GM18951 (cell line): Measurements from ENCODE around the gene ASTN1.

Source experiments
- POLR2A ChIP-seq: IDR thresholded peaks from 4 replicates; pipeline ENCODE4 v1.6.1; 2011; ENCODE audit warnings: mild to moderate bottlenecking; ENCODE audit not compliant: insufficient read length, insufficient read depth; ENCODE audit errors: extremely low read depth
- in situ Hi-C: fragments of 300-500 bp; cut with MboI; formaldehyde crosslinking; loops from one replicate; pipeline ENCODE4 v1.12.0; 2022; ENCODE audit warnings: low sequenced_read_pairs, mixed read lengths, inconsistent platforms; ENCODE audit not compliant: unreplicated experiment

ASTN1 gene

GRCh38 chr1:176880955-176881595, 283.4 kb downstream of the ASTN1 start:
- in situ Hi-C loops = loop anchor here (25.0 kb wide), 2 partner anchors 319 to 1056 kb away; no protein-coding TSS in a partner anchor
- TF ChIP-seq POLR2A = no peak

GRCh38 chr1:176879784-176880620, 284.5 kb downstream of the ASTN1 start:
- TF ChIP-seq POLR2A = no peak

GRCh38 chr1:176878750-176879536, 285.6 kb downstream of the ASTN1 start:
- no peak for TF ChIP-seq POLR2A
- in situ Hi-C loops = loop anchor here (25.0 kb wide), 2 partner anchors 317 to 1058 kb away; no protein-coding TSS in a partner anchor

More at GRCh38 chr1:176879784-176880620, 284.5 kb downstream of the ASTN1 start:
- in situ Hi-C loops = loop anchor here (25.0 kb wide), 2 partner anchors 318 to 1057 kb away; no protein-coding TSS in a partner anchor

GRCh38 chr1:176877557-176877956, 287.0 kb downstream of the ASTN1 start:
- TF ChIP-seq POLR2A = no peak
- in situ Hi-C loops = loop anchor here (25.0 kb wide), 2 partner anchors 315 to 1060 kb away; no protein-coding TSS in a partner anchor

- in situ Hi-C loops = loop anchor here (25.0 kb wide), 2 partner anchors 315 to 1060 kb away; no protein-coding TSS in a partner anchor
- no peak for TF ChIP-seq POLR2A
Measured at GRCh38 chr1:176876966-176877515, 287.5 kb downstream of the ASTN1 start.

GRCh38 chr1:176869577-176869976, 294.9 kb downstream of the ASTN1 start:
- in situ Hi-C loops = no loop called here
- no peak for TF ChIP-seq POLR2A

GRCh38 chr1:176866011-176866714, 298.3 kb downstream of the ASTN1 start:
- no peak for TF ChIP-seq POLR2A
- in situ Hi-C loops = no loop called here

- no peak for TF ChIP-seq POLR2A
- in situ Hi-C loops = no loop called here
Measured at GRCh38 chr1:176864211-176864610, 300.3 kb downstream of the ASTN1 start.

GRCh38 chr1:176863613-176864012, 300.9 kb downstream of the ASTN1 start:
- in situ Hi-C loops = no loop called here
- TF ChIP-seq POLR2A = no peak

- in situ Hi-C loops = no loop called here
- TF ChIP-seq POLR2A = no peak
Measured at GRCh38 chr1:176858433-176858916, 306.0 kb downstream of the ASTN1 start.

GRCh38 chr1:176857632-176858031, 306.9 kb downstream of the ASTN1 start:
- in situ Hi-C loops = no loop called here
- no peak for TF ChIP-seq POLR2A
